Kidney tubule cell (primary cell): ENCODE results near the gene RABL3.
A peak's percentile ranks its signal among the peaks of the same experiment; 100 is the strongest.
"Not testable (repeated sequence)": the region's sequence is repeated elsewhere in the genome, so short reads cannot be mapped to it uniquely, and the experiment has no call there.

Experiments
- DNase-seq: peaks from one replicate; pipeline ENCODE4 v3.0.0-alpha.2; 2018; ENCODE audit warnings: low spot score

The RABL3 gene

DNA sequence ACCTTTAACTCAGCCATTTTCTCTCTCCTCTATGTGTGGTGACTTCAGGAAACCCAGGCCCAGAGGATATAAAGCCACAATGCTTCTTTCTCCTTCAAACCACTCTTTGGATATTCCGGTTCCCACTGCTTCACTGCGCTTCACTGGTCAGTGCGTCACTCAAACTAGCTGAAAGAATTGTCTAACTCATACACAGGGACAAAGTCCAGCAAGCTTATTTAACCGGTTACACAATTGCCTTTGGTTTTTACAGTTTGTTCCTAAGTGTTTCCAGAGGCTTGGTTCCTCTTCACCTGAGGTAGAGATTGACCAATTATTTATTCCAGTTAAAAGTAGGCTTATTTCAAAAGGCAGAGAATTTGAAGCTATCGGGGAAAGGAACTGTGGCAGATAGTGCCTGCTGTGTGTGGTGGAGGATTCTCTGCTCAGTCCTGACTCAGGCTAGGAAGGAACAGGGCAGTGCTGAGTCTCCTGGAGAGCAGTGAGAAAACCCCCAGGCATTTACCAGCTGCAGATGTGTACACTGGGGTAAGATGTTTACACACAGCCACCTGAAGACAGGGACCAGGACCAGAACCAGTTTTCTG is 60.1 kb downstream of the RABL3 start, which contains the start of gene HGD:
Gene HGD (minus strand): TSS at position 145 of the 587 bp plus-strand sequence. CDS start 128 bp downstream, at position 17.
- DNase-seq, result peak; percentile 94

DNA sequence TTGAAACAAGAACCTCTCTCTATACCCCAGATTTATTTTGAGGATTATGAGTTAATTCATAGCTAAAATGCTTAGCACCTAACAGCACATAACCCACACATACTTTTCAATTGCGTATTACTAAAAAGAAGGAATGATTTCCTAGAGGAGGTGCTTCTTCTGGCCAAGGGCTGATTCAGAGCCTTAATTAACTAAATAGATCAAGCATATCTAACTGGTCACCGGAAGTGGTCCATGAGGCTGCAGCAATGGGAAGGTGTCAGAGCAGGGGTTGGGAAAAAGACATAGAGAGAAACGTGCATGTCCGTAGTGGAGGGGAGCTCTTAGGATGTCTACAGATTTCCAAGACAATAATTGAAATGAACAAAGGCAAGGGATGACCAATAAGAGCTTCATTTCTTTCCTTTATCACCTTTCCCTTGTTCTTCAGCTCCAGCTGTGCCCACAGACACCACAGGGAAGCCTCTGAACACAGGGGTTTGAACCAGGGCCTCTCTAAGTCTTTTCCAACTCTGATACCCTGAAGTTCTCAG is 60.7 kb downstream of the RABL3 start:
- DNase-seq, result peak; percentile 83

DNA sequence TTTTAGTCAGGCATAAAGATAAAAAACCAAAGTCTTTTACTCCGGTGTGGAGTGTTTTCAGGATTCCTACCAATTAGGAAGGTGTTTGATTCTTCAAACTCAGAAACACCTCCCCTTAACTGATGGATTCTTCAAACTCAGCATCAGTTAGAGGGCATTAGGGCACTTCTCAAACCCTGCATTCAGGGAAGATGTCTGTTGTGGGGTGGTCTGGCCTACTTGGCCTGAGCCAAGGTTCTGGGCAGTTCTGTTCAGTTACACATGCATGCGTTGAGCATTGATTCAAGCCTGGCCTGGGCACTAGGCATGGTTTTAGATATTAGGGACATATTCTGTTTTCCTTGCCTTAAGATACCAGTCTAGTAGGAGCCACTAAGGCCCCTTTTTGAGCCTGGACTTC is 61.3 kb downstream of the RABL3 start:
- no peak for DNase-seq

DNA sequence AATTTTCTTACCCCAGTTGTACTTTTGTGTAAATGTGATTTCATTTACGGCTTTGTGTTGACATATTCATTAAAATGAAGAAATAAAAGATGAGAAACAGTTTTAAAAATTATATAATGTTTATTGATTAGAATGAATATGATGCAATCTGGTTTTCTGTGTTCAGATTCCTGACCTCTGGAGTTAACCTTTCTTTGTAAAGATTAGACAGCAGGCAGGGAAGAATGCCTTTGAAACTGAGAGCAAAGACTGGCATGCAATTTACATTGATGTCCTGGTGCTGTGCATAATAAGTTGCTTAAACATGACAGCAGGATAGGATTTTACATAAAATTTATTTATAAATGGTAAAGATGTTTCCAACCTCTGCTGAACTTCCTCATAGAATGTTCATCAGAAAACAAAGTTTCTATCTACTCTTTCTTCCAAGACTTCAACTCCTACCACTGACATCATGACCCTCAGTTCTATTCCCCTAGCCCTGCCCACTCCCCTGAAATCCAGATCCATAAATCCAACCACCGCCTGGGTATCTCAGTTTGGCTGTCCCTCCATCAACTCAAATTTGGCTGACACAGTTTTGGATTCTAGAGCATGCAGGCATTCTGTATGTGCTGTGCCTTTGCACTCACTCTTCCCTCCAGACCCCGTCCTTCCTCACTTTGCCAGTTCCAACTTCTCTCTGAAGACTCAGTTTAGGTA is 62.0 kb downstream of the RABL3 start:
- DNase-seq, result no peak

DNA sequence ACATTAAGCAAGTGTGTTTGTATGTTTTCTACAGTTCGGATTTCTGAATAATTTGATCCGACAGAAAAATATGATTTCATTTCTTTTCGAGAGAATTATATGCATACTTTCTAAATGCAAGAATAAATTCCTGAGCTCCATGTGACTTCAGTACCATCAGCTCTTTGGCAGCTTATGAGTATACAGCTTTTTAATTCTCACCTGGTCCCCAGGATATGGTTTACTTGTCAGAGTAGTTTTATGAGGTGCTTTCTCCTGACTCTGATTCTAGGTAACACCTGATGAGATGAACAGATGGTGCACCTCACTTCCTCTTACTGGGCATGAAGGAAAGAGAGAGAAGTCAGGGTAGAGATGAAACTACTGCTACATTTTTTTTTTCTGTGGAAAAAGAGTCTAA is 63.3 kb downstream of the RABL3 start:
- DNase-seq, result peak; percentile 36

DNA sequence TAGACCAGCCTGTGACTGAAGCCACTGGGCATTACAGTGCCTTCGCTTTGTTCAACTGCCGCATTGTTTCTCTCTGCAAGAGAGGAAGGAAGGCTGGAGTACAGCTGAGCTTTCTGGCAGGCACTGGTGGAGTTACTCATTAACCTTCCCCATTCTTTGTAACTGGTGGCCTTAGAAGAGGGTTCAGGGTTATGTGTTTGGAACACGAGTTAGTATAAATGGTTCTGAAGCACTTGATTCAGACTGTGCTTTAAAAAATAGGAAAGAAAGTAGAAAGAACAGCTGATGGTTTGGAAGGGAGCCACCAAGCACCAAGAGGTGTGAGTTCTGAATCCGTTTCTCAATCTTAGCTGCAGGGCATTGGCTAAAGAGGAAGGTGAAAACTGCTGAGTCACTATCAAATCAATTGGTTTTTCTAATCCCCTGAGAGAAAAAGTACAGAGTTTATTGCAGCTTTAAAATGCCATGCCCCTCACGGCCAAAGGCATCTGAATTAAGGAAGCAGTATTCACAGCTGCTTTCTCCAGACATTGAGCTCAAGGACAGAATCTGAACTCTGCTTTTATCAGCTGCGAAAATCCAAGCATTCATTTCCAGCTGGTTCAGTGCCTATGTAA is 63.9 kb downstream of the RABL3 start:
- DNase-seq, result peak; percentile 90

DNA sequence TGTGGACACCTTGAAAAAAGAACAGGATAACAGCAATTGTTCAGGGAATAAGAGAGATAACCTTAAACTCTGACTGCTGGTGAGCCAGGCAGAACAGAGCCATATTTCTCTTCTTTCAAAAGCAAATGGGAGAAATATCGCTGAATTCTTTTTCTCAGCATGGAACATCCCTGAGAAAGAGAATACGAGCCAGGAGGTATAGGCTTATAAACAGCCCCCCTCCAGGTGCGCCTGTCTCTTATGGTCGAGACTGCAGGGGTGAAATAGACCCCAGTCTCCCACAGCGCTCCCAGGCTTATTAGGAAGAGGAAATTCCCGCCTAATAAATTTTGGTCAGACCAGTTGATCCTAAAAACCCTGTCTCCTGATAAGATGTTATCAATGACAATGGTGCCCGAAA is 65.1 kb downstream of the RABL3 start:
- not testable (repeated sequence) for DNase-seq

DNA sequence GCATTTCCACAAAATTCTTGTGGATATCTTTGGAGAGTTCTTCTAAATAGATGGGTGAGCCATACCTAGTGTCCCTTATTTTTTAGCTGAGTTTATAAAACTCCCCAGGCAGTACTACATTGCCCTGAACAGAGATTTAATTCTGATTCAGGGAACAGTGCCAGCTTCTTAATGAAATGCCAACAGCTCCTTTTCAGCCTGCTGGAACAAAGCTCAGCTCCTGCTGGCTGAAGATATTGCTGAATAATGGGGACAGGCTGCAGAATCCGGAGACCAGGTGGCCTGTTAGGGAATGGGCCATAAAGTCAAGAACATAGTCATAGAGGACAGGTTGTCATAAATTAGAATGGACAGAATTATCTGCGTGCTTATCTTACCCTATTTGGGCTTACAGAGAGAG is 69.2 kb downstream of the RABL3 start:
- DNase-seq, result no peak

DNA sequence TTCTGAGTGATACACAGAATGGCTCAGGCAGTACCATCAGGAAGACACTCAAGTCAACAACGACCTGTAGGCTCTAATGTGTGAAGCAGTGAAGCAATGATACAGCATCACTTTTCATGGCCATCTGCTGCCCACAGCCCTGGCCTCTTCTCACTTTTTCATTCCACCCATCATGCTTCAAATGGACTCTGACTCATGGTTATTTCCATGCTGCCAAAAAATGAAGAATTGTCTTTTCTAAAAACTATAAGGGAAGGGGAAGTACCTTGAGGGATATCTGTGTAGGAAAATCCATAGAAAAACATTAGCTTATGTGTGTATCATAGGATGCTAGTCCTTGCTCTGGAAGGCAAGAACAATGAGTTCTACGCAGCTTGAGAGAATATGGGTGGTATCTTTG is 71.7 kb downstream of the RABL3 start:
- no peak for DNase-seq

DNA sequence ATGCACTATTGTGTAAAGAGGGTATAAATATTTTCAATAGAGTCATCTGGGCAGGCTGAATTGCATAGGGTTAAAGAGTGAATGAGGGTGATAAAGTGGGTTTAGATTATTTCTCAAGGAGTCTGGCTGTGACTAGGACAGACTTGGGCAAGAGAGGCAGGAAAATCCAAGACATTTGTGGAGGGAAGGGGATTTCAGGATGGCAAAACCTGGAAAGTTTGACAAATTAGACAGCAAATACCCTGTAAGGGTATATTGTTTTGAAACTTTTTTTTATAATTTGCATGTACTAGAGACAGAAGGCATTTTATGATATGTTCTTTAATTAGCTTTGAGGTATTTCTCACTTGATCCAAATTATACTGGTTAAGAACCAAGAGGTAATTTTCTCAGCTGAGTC is 77.4 kb downstream of the RABL3 start:
- no peak for DNase-seq

DNA sequence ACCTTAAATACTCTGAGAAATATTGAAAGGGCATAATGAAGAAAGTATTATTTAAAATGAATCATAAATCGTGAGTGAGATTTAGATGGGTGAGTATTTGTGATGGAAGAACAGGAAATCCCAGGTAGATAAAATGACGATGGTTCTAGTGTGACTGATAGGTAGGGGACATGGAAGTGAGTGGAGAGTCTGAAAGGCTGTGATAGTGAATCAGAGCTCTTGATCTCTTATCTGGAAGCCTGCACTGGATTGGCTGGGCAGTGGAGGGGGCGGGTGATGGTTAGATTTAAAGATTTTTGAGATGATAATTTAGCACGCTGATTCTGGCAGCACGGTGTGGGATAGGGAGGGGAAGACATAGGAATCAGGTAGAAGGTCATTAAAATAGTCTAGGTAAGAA is 80.4 kb downstream of the RABL3 start:
- no peak for DNase-seq

DNA sequence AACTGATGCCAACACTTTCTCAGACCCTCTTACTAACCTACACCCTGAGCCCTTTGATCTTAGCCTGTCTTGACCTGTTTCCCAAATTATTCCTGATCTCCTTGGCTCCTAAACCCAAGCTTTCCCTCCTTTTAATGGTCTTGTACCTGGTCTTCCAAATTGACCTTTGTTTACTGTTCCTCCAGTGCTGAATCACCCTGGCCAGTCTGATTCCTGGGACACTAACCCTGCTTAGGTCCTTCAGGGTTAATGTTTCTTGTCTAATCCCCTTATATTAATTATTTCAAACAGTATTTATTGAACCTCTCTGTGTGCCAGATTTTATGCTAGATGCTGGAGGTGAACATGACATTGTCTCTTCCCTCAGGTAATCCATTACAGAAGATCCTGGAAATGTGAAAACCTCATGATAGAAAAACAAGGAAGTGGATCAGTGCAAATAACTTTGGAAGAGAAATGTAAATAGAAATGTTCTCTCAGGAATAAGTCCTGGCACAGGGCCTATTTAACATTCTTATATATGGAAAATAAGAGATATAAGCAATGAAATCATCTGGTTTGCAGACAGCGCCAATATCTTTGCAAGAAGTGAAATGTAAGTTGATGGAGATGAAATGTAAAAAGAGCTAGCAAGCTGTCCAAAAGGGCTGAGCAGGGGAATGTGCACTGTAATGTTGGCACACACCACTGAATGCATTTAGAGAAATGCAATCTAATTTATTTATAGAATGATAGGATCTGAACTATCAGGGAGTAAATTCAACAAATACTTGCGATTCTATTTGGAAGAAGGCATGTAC is 81.0 kb downstream of the RABL3 start:
- no peak for DNase-seq

DNA sequence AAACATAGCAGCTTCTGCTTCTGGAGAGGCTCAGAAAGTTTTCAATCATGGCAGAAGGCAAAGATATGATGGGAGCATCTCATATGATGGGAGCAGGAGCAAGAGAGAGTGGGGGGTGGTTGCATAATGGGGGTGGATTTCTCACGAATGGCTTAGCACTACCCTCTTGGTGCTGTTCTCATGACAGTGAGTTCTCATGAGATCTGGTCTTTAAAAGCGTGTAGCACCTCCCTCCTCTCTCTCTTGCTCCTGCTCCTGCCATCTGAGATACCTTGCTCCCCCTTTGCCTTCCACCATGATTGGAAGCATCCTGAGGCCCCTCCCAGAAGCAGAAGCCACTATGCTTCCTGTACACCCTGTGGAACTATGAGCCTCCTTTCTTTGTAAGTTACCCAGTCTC is 82.5 kb downstream of the RABL3 start:
- no peak for DNase-seq

DNA sequence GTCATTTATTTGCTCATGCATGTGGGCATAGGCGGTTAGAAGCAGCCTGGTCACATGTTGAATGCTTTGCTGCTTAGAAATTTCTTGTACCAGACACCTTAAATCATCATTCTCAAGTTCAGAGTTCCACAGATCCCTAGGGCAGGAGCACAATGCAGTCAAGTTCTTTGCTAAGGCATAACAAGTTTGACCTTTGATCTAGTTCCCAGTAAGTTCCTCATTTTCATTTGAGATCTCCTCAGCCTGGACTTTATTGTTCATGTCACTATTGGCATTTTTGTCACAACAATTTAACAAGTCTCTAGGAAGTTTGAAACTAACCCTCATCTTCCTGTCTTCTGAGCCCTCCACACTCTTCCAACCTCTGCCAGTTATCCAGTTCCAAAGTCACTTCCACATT is 83.0 kb downstream of the RABL3 start:
- DNase-seq, result no peak

DNA sequence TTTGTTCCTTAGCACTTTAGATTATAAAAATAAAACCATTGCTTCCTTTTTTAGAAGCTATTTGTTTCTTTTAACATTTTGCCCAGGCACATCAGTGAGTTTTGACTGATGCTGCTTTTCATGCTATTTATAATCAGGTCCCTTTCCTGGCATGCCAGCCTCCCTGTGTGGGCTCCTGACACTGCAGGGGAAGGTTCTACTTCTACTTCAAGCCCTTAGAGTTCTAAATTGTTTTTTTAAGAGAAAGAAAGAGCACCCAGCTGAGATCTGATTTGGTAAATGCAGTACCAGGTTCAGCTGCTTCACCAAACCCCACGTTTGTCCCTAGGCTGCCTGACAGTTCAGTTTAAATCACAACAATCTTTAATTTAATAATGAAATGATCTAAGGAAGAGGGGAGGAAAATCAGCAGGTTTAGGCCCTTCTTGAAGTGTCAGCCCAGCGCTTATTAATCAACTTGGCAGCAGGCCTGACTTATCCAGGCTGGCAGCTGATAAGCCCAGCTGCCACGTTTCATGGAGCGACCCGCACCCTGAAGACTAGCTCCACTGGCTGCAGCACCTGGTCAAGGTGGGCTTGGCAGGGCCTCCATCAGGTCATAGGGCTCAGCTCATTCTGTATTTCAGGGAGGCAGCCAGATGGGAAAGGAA is 89.3 kb downstream of the RABL3 start:
- DNase-seq, result no peak

DNA sequence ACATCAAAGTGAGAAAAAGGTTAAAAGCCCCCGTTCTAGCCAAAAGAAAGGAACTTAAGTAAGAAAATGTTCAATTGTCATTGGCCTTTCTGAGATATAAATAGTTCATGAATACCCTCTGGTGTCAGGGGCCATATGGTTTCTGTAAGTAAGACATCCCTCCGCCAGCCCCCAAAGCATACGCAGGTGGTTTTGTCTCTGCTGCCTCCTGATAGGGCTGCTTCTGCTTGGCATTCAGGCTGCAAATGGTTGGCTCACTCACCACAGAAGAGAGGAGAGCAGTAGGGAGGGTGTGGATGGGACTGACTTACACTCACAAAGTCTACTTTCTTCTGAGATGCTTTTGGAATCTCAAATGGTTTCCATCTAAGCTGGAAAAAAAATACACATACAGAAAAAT is 90.0 kb downstream of the RABL3 start:
- DNase-seq, result no peak

DNA sequence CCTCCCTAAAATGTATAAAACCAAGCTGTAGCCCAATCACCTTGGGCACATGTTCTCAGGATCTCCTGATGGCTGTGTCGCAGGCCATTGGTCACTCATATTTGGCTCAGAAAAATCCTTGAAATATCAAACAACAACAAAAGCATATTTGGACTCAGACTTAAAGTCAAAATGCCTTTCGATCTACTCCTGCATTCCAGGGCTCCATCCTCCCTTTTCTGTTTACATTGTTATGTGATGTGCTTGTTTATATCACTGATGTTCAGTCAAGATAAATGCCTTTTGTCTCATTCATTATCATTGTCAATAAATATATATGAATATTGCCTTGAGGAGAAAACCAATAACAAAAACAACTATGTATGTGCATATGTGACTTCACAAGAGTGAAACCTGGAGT is 92.0 kb downstream of the RABL3 start:
- no peak for DNase-seq

DNA sequence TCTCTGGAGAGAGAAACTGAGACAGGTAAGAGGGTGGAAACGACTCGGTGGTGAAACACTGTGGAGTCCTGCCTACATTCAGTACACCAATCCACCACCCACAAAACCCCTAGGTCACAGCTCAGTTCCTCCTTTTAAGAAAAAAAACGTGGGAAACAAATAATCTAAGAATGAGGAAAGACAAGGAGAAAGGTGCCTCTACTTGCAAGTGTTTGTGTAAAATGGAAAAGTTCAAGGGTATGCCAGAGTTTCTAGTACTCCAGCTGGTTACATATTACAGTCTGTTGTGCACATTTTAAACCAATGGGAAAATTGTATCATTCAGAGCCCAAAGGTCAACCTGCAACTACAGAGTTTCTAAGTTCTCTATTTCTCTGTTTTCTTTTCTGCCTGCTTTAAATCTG is 92.5 kb downstream of the RABL3 start:
- DNase-seq, result no peak

DNA sequence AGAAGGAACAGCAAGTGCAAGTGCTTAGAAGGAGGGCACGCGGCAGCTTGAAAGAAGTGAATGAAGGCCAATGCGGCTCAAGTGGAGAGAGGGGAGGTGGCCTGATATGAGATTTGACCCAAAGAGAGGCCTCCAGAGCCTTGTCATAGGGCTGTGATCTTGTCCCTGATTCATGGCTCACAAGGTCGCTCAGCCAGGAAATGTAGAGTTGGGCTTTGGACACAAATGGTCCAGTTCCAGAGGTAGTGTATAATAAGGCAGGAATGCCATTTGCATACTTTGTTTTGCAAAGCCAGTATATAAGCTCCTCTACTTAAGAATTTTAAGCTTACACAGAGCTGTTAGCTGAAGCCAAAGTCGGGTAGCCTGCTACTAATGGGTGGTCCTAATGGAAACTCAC is 94.0 kb downstream of the RABL3 start:
- DNase-seq, result no peak

DNA sequence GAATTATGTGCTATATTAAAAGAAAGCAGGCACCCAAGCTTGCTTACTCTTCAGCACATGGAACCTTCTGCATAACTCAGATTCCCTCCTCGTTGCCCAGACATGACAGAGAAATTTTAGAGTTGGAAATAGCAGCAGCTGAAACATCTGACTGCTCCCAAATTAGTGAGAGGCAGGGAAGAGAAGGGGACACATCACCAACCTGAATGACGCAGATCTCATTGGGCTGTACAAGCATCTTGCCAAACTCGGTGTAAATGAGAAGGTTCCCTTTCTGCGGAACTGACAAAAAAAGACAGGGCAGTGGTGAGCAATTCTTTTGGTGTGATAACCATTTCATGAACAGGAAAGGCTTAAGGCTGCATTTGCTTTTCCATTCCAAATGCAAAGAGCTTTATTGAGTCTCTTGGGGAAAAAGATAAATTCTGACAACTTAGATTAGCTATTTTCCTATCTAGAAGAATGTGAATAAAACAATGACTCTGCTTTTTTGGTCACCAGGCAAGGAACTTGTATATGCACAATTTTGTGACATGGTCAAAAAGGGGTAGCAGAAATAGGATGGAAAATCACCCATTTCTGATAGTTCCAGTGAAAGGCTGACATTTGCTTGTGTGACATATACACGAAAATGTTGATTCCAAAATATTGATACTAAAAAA is 95.4 kb downstream of the RABL3 start:
- DNase-seq, result no peak

DNA sequence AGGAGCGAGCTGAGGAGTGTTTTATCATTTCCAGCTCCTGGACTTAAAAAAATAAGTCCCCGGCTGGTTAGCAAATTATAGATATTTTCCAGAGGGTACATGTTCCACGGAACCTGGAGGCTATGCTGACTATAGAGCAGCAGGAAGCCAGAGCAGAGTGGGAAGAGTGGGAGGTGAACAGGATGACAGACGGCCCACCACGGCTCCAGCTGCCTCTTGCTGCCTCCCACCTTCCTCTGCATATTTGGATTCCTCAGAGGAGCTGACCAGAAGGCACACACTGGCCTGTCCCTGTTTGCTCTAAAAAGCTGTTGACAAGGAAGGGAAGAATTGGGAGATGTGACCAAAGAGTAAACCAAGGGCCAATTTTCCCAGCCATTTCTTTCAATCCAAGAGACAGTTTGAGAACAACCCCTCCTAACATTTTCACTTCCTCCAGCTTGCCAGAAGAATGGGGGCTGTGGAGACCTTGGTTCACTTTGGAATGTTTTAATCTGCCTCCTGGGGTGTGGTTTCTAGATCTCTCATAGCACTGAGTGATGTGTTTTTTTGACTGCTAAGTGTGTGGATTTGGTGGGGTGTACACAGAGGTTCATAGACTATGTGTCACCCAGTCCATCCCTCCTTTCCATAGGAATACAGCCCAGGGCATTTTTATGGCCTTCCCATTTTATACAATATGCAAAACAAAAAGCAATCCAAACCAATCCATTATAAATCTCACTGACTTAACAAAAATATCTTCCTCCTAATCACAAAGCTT is 97.1 kb downstream of the RABL3 start:
- no peak for DNase-seq
